Peyer's patch (tissue), 4 donors: Measurements from ENCODE around the gene STK32B.

Experiments used
- CTCF ChIP-seq, 6 experiments: fragments of 450-650 bp in 4 of 6; fragments of 200-600 bp in 2 of 6; sonication (generic) in 1 of 6; IDR thresholded peaks; one replicate each; pipeline ENCODE4 v1.5.1; 2017 to 2019; ENCODE audit warnings: antibody characterized with exemption in 6 of 6, mild to moderate bottlenecking in 3 of 6, moderate library complexity in 1 of 6
- POLR2A ChIP-seq, 2 donors: fragments of 450-650 bp; IDR thresholded peaks; one replicate each; pipeline ENCODE4 v1.5.1; 2017; ENCODE audit warnings: antibody characterized with exemption in 2 of 2, mild to moderate bottlenecking in 2 of 2, moderate library complexity in 2 of 2

GRCh38 chr4:5278213-5278612 lies 226.9 kb downstream of the STK32B start:
- no peak for TF ChIP-seq CTCF (IDR thresholded peaks at IDR 0.05)
- TF ChIP-seq POLR2A (IDR thresholded peaks at IDR 0.05) = no peak
